Parathyroid adenoma (tissue), 2 donors: ENCODE results near the gene IL4R.
"Not testable (repeated sequence)": the region's sequence is repeated elsewhere in the genome, so short reads cannot be mapped to it uniquely, and the experiment has no call there.

Source experiments
- H2AFZ ChIP-seq: fragments of 300-600 bp; sonication (generic); one replicate; pipeline ENCODE4 v1.7.0; 2017; ENCODE audit warnings: antibody characterized with exemption, mild to moderate bottlenecking
- H3K27ac ChIP-seq: fragments of 300-600 bp; sonication (generic); one replicate; pipeline ENCODE4 v1.7.0; 2017
- H3K27me3 ChIP-seq: fragments of 300-600 bp; sonication (generic); one replicate; pipeline ENCODE4 v1.7.0; 2017; ENCODE audit warnings: low read length; ENCODE audit not compliant: control insufficient read depth, insufficient read depth
- H3K36me3 ChIP-seq: fragments of 300-600 bp; sonication (generic); one replicate; pipeline ENCODE4 v1.7.0; 2017; ENCODE audit warnings: low read length; ENCODE audit not compliant: control insufficient read depth, insufficient read depth
- H3K4me1 ChIP-seq: fragments of 300-600 bp; sonication (generic); one replicate; pipeline ENCODE4 v1.7.0; 2017; ENCODE audit warnings: control low read depth
- H3K4me2 ChIP-seq: fragments of 300-600 bp; sonication (generic); one replicate; pipeline ENCODE4 v1.7.0; 2017; ENCODE audit warnings: low read length
- H3K4me3 ChIP-seq: fragments of 300-600 bp; sonication (generic); one replicate; pipeline ENCODE4 v1.7.0; 2017; ENCODE audit warnings: low read depth, low read length
- H3K79me2 ChIP-seq: fragments of 300-600 bp; sonication (generic); one replicate; pipeline ENCODE4 v1.7.0; 2017; ENCODE audit warnings: control low read depth
- H3K9ac ChIP-seq: fragments of 300-600 bp; sonication (generic); one replicate; pipeline ENCODE4 v1.7.0; 2017; ENCODE audit warnings: mild to moderate bottlenecking
- H3K9me3 ChIP-seq: fragments of 300-600 bp; sonication (generic); one replicate; pipeline ENCODE4 v1.7.0; 2017; ENCODE audit warnings: low read length; ENCODE audit not compliant: control insufficient read depth
- TF ChIP-seq, protein P1 (sequence below): fragments of 300-600 bp; sonication (generic); IDR thresholded peaks from one replicate; pipeline ENCODE4 v1.7.0; 2017; ENCODE audit warnings: antibody characterized with exemption, mild to moderate bottlenecking
- donor health status: primary hyperparathyroidism.

The IL4R gene

DNA sequence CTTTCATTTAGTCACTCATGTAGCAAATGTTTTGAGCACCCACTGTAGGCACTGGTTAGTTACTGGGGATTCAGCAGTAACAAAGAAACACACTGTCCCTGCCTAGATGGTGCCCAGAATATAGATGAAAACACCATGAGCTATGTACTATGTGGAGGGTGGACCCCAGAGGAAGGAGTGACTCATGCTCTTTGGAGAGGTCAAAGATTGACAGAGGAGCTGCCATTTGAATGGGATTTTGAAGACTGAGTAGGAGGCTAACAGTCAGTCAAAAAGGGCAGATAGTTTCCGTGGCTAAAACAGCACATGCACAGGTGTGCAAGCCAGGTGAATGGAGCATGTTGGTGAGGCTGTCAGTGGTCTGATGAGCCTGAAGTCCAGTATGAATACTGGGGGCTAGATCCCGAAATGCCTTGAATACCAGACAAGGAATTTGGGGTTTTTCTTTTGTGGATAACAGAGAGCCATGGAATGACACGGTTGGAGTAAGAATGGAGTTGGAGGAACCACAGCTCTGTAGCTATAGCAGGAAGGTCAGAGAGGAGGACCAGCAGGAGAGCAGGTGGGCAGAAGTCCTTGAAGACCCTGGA lies 94.3 kb downstream of the IL4R start:
- H3K4me1 ChIP-seq: no peaks in the 10 kb centered on the region
- no peaks in the 10 kb centered on the region for H3K36me3 ChIP-seq
- peaks cover 3% of the 10 kb centered on the region for H3K9me3 ChIP-seq
- no peak overlapping the region for H2AFZ ChIP-seq
- H3K27me3 ChIP-seq: no peaks in the 10 kb centered on the region
- H3K27ac ChIP-seq: no peak overlapping the region
- H3K79me2 ChIP-seq: no peaks in the 10 kb centered on the region
- no peak overlapping the region for H3K4me3 ChIP-seq
- H3K9ac ChIP-seq: no peak overlapping the region
- TF ChIP-seq, protein P1, sequence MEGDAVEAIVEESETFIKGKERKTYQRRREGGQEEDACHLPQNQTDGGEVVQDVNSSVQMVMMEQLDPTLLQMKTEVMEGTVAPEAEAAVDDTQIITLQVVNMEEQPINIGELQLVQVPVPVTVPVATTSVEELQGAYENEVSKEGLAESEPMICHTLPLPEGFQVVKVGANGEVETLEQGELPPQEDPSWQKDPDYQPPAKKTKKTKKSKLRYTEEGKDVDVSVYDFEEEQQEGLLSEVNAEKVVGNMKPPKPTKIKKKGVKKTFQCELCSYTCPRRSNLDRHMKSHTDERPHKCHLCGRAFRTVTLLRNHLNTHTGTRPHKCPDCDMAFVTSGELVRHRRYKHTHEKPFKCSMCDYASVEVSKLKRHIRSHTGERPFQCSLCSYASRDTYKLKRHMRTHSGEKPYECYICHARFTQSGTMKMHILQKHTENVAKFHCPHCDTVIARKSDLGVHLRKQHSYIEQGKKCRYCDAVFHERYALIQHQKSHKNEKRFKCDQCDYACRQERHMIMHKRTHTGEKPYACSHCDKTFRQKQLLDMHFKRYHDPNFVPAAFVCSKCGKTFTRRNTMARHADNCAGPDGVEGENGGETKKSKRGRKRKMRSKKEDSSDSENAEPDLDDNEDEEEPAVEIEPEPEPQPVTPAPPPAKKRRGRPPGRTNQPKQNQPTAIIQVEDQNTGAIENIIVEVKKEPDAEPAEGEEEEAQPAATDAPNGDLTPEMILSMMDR: no peak
- no peak overlapping the region for H3K4me2 ChIP-seq

DNA sequence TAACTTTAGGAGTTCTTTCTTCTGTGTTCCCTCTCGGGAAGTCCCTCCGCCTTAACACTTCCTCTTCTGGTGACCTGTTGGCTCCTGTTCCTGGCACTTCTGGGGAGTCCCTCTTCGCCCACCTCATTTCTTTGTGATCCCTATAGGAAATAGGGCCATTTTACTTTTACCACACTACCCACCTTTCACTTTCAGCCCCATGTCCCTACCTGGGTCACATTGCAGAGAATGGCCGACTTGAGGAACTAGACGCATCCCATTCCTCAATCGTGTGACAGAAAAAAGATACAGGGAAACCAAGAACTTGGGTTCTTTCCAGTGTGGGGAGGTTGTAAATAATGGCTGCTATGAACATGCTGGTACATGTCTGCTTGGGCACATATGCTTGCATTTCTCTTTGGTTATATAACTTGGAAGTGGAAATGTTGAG lies 94.8 kb downstream of the IL4R start:
- Histone ChIP-seq H3K27me3 (no peaks in the 10 kb centered on the region), H2AFZ (no peak overlapping the region), H3K4me2 (no peak overlapping the region), H3K9me3 (peaks cover 3% of the 10 kb centered on the region), H3K4me3 (no peak overlapping the region), H3K4me1 (no peaks in the 10 kb centered on the region), H3K9ac (no peak overlapping the region), H3K79me2 (no peaks in the 10 kb centered on the region), H3K36me3 (no peaks in the 10 kb centered on the region), H3K27ac (no peak overlapping the region)
- TF ChIP-seq, protein P1: no peak

DNA sequence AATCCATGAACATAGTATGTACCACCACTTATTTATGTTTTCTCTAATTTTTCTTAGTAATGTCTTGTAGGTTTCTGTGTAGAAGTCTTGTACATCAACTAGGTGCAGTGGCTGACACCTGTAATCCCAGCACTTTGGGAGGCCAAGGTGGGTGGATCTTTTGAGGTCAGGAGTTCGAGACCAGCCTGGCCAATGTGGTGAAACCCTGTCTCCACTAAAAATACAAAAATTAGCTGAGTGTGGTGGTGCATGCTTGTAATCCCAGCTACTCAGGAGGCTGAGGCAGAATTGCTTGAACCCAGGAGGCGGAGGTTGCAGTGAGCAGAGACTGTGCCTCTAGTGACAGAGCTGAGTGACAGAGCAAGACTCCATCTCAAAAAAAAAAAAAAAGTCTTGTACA lies 96.2 kb downstream of the IL4R start:
- H2AFZ ChIP-seq, H3K27me3 ChIP-seq, H3K4me3 ChIP-seq, H3K4me1 ChIP-seq, H3K79me2 ChIP-seq, H3K9me3 ChIP-seq, H3K36me3 ChIP-seq, H3K9ac ChIP-seq, H3K27ac ChIP-seq, H3K4me2 ChIP-seq: not testable (repeated sequence)

DNA sequence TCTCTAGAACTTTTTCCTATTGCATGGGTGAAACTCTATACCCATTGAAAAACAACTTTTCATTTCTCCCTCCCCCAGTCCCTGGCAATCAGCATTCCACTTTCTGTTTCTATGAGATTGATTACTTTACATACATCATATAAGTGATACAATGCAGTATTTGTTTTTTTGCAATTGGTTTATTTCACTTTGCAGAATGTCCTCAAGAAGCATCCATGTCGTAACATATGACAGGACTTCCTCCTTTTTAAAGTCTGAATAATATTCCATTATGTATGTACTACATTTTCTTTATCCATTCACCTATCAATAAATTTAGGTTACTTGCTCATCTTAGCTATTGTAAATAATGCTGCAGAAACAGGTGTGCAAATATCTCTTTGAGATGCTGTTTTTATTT lies 97.0 kb downstream of the IL4R start:
- H3K4me2 ChIP-seq: no peak overlapping the region
- H3K27ac ChIP-seq: no peak overlapping the region
- TF ChIP-seq, protein P1: no peak
- H2AFZ ChIP-seq: no peak overlapping the region
- H3K9ac ChIP-seq: no peak overlapping the region
- no peak overlapping the region for H3K4me3 ChIP-seq
- H3K79me2 ChIP-seq: no peaks in the 10 kb centered on the region
- H3K4me1 ChIP-seq: no peaks in the 10 kb centered on the region
- H3K9me3 ChIP-seq: peaks cover 3% of the 10 kb centered on the region
- no peaks in the 10 kb centered on the region for H3K27me3 ChIP-seq
- no peaks in the 10 kb centered on the region for H3K36me3 ChIP-seq

DNA sequence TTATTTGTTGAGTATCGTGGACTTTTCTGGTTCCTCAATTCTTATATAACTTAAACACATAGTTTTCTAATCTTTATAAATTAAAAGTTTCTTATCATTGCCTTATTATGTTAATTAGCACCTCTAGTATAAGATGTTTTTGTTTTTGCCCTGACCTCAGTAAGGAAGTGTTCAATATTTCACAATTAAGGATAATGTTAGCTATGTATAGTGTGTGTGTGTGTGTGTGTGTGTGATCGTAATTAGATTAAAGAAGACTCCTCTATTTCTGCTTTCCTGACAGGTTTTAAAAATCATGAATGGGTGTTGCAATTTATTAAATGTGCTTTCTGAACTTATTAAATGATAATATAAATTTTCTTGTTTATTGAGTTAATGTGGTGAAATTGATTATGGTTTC lies 100.2 kb downstream of the IL4R start:
- H3K9me3 ChIP-seq: peaks cover 3% of the 10 kb centered on the region
- TF ChIP-seq, protein P1: no peak
- H3K79me2 ChIP-seq: no peaks in the 10 kb centered on the region
- no peak overlapping the region for H3K27ac ChIP-seq
- H3K4me1 ChIP-seq: no peaks in the 10 kb centered on the region
- H3K4me3 ChIP-seq: no peak overlapping the region
- H3K4me2 ChIP-seq: no peak overlapping the region
- H3K27me3 ChIP-seq: no peaks in the 10 kb centered on the region
- H3K9ac ChIP-seq: no peak overlapping the region
- H2AFZ ChIP-seq: no peak overlapping the region
- no peaks in the 10 kb centered on the region for H3K36me3 ChIP-seq
